HAP-1 (cell line): ENCODE results near the gene NEK11.

Experiments
- DNase-seq, 2 experiments: peaks; one replicate each; pipeline ENCODE4 v3.0.0-alpha.2; 2016 to 2020; ENCODE audit warnings: low spot score in 2 of 2
- H3K27me3 ChIP-seq: fragments of 250-450 bp; sonication (Bioruptor Pico); 2 replicates; pipeline ENCODE4 v1.5.1; 2020; ENCODE audit warnings: low read depth, mild to moderate bottlenecking, moderate library complexity
- H3K36me3 ChIP-seq: fragments of 250-450 bp; sonication (Bioruptor Pico); replicated peaks from 2 replicates; pipeline ENCODE4 v1.5.1; 2020; ENCODE audit warnings: mild to moderate bottlenecking
- H3K4me1 ChIP-seq: fragments of 250-450 bp; sonication (Bioruptor Pico); 2 replicates; pipeline ENCODE4 v1.5.1; 2020; ENCODE audit warnings: mild to moderate bottlenecking
- H3K4me3 ChIP-seq: fragments of 250-450 bp; sonication (Bioruptor Pico); 2 replicates; pipeline ENCODE4 v1.5.1; 2020; ENCODE audit warnings: mild to moderate bottlenecking, moderate library complexity
- H3K9me3 ChIP-seq: fragments of 250-450 bp; sonication (Bioruptor Pico); 2 replicates; pipeline ENCODE4 v1.5.1; 2020; ENCODE audit warnings: mild to moderate bottlenecking, moderate library complexity
- in situ Hi-C: fragments of 300-500 bp; cut with MboI; formaldehyde crosslinking; loops from 3 replicates; pipeline ENCODE4 v1.14.3; 2020; ENCODE audit warnings: low sequenced_read_pairs, inconsistent platforms, mixed read lengths

NEK11 gene

DNA sequence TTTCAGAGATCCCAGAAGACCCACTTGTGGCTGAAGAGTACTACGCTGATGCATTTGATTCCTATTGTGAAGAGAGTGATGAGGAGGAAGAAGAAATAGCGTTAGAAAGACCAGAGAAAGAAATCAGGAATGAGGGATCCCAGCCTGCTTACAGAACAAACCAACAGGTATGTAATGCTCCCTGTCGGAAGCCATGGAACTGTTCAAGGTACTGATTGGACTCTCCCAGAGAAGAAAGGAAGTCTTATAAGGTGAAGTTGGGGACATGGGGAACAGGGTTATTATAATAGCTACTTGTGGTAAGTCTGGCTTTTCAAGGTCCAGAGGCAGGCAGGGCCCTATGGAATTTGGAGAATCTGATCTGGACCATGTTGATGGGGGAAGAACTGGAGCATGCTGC, 201.8 kb downstream of the NEK11 start:
- no peaks in the 10 kb centered on the region for H3K4me1 ChIP-seq
- H3K9me3 ChIP-seq, result no peaks in the 10 kb centered on the region
- in situ Hi-C loops, result no loop called here
- H3K4me3 ChIP-seq, result no peak overlapping the region
- H3K36me3 ChIP-seq, result no peaks in the 10 kb centered on the region
- no peak for DNase-seq
- no peaks in the 10 kb centered on the region for H3K27me3 ChIP-seq

DNA sequence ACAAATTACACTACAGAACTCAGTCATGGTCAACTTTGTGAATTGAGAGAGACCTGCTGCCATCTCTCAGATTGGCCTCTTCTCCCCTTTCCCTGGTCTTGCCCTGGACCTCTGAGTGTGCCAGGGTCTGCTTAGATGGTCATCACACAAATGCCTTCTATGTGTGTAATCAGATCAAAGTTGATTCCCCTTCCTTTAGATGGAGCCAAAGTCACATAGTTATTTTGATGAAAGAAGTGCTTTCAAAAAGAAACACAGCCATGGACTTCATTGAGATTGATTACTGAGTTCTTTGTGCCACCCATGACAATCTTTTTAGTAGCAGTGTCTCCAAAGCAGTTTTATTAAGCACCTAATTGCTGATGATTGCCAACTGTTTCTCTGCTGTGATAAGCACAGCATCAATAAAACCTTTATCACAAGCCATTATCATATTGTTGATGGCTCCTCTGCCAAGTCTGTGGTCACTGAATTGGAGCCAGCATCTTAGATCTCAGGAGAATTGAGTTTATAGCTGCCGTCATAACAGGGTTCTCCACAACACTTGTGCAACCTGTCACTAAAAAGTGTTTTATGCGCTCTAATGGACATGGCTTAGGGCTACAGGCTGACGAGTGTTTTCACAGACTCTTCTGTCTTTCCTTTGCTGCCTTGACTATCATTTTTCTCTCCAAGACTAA, 205.2 kb downstream of the NEK11 start:
- no peak for DNase-seq
- Histone ChIP-seq H3K4me3 (no peak overlapping the region), H3K4me1 (no peaks in the 10 kb centered on the region), H3K27me3 (no peaks in the 10 kb centered on the region), H3K9me3 (no peaks in the 10 kb centered on the region), H3K36me3 (no peaks in the 10 kb centered on the region)
- in situ Hi-C loops, result no loop called here

DNA sequence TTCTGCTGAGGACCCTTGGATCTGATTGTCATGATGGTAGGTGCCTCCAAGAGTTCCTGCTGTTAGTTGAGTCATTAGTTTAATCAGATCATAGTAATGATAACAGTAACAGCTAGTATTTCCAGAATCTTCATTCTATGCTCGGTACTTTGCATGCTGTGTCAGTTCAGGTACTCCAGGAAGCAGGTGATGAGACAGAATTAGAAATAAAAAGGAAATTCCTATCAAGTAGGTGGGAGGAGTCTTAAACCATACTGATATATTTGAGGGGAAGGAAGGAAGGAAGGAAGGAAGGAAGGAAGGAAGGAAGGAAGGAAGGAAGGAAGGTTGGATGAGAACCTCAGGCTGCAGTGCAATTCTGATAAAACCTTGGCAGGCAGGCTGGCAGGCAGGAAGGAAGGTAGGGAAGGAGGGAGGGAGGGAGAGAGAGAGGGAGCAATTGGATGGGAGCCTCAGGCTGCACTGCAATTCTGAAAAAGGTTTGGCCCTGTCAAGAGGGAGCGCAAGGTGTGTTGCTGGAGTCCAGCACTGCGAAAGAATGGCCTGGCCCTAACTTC, 206.1 kb downstream of the NEK11 start:
- no peaks in the 10 kb centered on the region for H3K36me3 ChIP-seq
- in situ Hi-C loops, result no loop called here
- no peak overlapping the region for H3K4me3 ChIP-seq
- no peaks in the 10 kb centered on the region for H3K4me1 ChIP-seq
- H3K9me3 ChIP-seq, result no peaks in the 10 kb centered on the region
- H3K27me3 ChIP-seq, result no peaks in the 10 kb centered on the region
- DNase-seq, result no peak

DNA sequence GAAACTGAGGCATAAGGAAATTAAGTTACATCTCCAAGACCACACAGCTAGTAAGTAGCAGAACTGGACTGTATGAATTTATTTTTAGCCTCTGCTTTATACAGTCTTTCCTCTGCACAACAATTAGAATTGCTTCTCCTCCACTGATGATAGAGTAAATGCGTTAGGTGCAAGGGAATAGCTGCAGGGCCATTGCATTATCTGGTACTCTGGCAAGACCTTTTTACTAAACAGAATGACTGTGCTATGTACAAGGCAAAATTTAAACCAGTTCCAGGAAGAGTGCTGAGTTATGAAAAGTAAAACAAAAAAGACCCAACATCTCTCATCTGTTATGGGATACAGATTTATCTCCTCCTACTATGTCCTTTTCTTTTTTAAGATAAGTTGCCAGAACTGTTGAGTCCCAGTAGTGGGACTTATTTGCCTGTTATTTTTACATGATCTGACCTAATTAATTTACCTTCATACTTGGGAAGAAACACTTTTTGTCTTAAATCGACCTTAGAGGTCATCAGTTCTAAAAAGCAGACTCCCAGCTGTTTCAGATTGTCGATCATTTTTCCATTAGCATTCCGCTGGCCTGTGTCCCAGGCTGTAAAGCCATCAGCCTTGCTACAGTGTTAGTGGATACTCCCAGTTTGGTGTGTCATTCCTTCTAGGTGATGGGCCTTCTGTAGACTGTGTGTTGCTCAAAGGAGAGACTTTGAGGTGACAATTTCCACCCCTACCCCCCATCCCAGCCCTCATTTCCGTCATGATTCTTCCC, 207.4 kb downstream of the NEK11 start:
- in situ Hi-C loops, result no loop called here
- no peak for DNase-seq
- Histone ChIP-seq H3K36me3 (no peaks in the 10 kb centered on the region), H3K9me3 (no peaks in the 10 kb centered on the region), H3K4me1 (no peaks in the 10 kb centered on the region), H3K27me3 (no peaks in the 10 kb centered on the region), H3K4me3 (no peak overlapping the region)

DNA sequence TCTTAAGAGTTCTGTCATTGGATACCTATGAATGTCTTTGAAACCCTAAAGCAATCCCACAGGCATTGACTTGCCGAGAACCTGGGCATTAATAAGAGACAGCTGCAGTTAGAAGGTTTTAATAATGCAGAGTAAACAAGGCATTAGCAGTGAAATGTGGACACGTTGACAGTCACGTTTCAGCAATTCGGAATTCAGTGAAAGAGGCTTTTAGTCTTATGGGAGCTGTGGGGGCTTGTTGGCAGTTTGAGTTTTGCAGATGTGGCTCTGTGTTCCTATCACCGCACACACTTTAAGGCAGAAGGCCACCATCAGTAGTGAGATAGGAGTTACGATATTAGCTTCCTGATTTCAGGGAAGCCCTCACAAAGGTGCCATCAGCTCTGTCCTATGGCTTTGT, 209.7 kb downstream of the NEK11 start:
- no peak for DNase-seq
- in situ Hi-C loops, result no loop called here
- H3K9me3 ChIP-seq, result no peaks in the 10 kb centered on the region
- H3K36me3 ChIP-seq, result no peaks in the 10 kb centered on the region
- no peaks in the 10 kb centered on the region for H3K4me1 ChIP-seq
- no peaks in the 10 kb centered on the region for H3K27me3 ChIP-seq
- H3K4me3 ChIP-seq, result no peak overlapping the region

DNA sequence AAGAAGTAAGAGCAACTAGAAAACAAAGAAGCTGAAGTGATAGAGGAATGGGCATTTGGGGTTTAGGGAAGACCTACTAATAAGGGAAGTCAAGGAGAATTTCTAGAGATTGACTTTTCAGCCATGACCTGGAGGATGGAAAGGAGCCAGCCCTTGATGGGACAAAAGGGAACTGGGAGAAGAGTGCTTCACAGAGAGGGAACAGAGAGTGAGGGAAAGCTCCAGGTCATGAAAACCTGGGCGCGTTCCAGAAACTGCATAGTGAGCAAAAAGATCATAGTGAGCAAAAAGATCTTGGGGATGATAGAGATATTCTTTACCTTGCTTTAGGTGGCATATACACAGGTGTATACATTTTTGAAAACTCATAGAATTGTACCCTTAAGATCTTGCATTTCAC, 211.8 kb downstream of the NEK11 start:
- no peaks in the 10 kb centered on the region for H3K36me3 ChIP-seq
- no peak for DNase-seq
- no peaks in the 10 kb centered on the region for H3K27me3 ChIP-seq
- no peaks in the 10 kb centered on the region for H3K9me3 ChIP-seq
- H3K4me3 ChIP-seq, result no peak overlapping the region
- no peaks in the 10 kb centered on the region for H3K4me1 ChIP-seq
- in situ Hi-C loops, result no loop called here

DNA sequence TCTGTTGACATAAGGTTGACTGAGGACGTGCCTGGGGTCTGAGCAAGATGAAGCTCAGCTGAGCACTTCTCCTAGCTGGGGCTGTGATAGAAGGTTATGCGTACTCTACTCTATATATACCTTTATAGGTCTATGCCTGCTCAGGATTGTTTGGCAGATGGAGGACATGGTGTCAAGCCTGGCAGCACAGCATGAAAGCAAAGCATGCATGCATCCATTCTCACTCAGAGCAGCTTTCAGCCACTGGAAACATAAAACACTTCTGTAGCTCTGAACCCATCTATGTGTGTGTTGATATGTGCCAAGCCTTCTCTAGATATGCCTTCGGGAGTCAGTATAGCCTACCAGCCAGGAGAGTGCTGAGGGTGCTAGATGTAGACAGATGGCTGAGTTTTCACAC, 212.6 kb downstream of the NEK11 start:
- H3K36me3 ChIP-seq, result no peaks in the 10 kb centered on the region
- no peaks in the 10 kb centered on the region for H3K27me3 ChIP-seq
- no peak for DNase-seq
- H3K4me3 ChIP-seq, result no peak overlapping the region
- H3K9me3 ChIP-seq, result no peaks in the 10 kb centered on the region
- in situ Hi-C loops, result no loop called here
- no peaks in the 10 kb centered on the region for H3K4me1 ChIP-seq

DNA sequence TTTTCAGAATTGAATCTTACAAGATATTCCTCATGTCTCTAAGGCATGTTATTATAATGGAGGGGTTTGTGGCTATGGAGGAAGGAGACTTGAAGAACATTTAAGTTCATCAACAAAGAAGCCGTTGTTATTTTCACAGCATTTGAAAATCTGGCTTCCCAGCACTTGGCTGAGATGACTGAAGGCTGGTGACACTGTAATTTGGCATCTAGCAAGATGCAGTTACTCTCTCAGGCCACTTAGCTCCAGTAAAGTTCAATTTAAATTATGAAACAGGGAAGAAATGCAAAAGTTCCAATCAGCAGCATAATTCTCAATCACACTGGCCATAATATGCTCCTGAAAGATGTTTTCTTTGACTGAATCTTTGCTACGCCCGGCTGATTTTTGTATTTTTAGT, 215.5 kb downstream of the NEK11 start:
- Histone ChIP-seq H3K4me1 (no peaks in the 10 kb centered on the region), H3K9me3 (no peaks in the 10 kb centered on the region), H3K4me3 (no peak overlapping the region), H3K27me3 (no peaks in the 10 kb centered on the region), H3K36me3 (no peaks in the 10 kb centered on the region)
- no peak for DNase-seq
- in situ Hi-C loops, result no loop called here

DNA sequence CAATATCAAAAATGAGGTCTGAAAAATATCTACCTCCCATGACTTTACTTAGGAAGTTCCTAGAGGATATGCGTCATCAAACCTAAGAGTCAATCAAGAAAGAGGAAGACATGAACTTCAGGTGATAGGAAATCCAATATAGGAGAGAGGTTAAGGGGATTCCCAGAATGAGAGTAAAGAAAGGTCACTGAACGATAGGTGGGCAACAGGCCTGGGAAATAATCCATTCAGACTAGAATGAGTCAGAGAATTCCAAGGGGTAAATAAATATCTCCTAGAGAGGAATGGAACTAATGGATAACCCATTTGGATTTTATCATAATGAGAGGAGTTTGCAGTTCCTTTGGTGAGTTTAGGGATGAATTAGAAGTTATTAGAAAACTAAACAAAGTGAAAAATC, 223.8 kb downstream of the NEK11 start:
- DNase-seq, result no peak
- in situ Hi-C loops, result no loop called here

DNA sequence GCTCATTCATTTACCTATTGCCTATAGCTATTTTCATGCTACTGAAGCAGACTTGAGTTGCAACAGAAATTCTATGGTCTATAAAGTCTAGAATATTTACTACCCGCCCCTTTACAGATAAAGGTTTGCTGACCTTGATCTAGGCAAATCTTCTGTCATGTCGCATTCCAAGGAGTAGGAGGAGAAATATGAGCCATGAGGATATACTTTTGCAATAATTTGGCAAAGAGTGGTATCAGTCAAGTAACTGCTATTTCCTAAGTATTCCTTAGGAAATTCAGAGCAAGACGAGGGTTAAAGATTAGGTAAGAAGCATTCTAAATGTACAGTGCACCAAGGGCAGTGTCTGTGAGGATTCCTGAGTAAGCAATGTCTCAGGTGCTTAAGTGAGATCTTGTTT, 233.8 kb downstream of the NEK11 start:
- no peak overlapping the region for H3K4me3 ChIP-seq
- no peaks in the 10 kb centered on the region for H3K27me3 ChIP-seq
- H3K9me3 ChIP-seq, result no peaks in the 10 kb centered on the region
- H3K4me1 ChIP-seq, result no peaks in the 10 kb centered on the region
- no peak for DNase-seq
- no peaks in the 10 kb centered on the region for H3K36me3 ChIP-seq
- in situ Hi-C loops, result no loop called here

More for the DNA sequence above, 223.8 kb downstream of the NEK11 start:
- no peaks in the 10 kb centered on the region for H3K4me1 ChIP-seq
- H3K9me3 ChIP-seq, result no peaks in the 10 kb centered on the region
- H3K36me3 ChIP-seq, result no peaks in the 10 kb centered on the region
- no peaks in the 10 kb centered on the region for H3K27me3 ChIP-seq
- H3K4me3 ChIP-seq, result no peak overlapping the region

DNA sequence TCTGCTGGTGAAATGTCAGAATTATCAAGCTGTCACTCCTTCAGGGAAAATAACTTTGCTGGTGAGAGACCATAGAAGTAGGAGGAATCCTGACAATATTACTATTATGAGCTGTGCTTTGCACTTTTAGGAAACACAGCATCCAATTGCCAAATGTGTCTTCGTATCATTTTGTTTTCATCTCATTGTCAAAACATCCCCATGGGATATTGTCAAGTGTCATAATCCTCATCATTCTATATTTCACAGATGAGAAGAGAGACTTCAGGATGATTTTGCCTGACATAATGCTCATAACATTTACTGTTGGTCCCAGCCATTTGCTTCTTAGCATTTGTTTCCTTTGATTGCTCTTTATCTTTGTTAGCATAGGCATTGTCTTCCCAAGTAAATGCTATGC, 234.4 kb downstream of the NEK11 start:
- no peak overlapping the region for H3K4me3 ChIP-seq
- no peaks in the 10 kb centered on the region for H3K4me1 ChIP-seq
- H3K36me3 ChIP-seq, result no peaks in the 10 kb centered on the region
- no peaks in the 10 kb centered on the region for H3K9me3 ChIP-seq
- DNase-seq, result no peak
- H3K27me3 ChIP-seq, result no peaks in the 10 kb centered on the region
- in situ Hi-C loops, result no loop called here

DNA sequence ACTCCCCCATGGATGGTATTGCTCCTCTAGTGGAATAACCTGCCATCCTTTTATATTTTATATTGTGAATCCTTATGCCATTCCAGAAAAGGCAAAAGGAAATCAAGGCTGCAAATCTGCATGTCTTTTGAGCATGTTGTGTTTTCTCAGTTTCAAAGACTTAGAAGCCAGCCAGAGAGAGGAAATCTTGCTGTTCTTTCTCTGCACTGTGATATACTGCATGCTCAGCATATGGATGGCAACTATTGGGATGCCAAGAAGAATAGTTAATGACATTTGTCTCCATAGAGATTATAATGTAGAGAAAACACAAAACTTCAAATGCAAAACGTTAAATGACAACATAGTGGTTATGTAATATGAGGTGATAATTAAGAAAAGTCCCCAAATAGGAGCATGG, 248.9 kb downstream of the NEK11 start:
- Histone ChIP-seq H3K4me1 (no peaks in the 10 kb centered on the region), H3K27me3 (no peaks in the 10 kb centered on the region), H3K4me3 (no peak overlapping the region), H3K9me3 (no peaks in the 10 kb centered on the region), H3K36me3 (no peaks in the 10 kb centered on the region)
- DNase-seq, result no peak
- in situ Hi-C loops, result no loop called here

DNA sequence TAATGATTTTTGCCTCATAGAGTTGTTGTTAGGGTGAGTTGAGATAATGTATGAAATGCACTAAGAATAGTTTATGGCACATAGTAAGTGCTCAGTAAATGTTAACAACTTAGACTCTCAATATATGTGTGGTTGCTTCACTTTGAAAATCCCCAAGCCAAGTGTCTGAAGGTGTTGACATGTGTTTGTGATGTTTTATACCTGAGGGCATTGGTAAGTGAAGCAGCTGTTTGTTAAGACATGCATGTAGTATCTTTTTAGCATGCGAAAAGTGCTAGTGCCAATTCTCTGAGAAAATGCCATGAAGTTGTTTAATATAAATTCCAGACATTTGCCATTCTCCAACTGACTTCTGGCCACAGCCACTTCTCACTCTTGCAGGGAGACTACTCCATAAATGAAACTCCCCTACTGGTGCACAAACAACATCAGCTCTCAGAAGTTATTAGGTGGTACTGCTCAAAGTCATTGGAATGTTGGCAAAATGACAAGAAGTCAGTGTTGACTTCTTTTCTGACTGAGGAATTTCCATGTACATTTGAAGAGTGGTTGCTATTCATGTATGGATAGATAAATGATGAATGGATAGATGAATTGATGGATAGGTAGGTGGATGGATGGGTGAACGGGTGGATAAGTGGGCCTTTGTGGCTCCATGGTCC, 251.3 kb downstream of the NEK11 start:
- H3K36me3 ChIP-seq, result no peaks in the 10 kb centered on the region
- in situ Hi-C loops, result no loop called here
- H3K4me3 ChIP-seq, result no peak overlapping the region
- H3K4me1 ChIP-seq, result no peaks in the 10 kb centered on the region
- H3K27me3 ChIP-seq, result no peaks in the 10 kb centered on the region
- DNase-seq, result no peak
- H3K9me3 ChIP-seq, result no peaks in the 10 kb centered on the region

DNA sequence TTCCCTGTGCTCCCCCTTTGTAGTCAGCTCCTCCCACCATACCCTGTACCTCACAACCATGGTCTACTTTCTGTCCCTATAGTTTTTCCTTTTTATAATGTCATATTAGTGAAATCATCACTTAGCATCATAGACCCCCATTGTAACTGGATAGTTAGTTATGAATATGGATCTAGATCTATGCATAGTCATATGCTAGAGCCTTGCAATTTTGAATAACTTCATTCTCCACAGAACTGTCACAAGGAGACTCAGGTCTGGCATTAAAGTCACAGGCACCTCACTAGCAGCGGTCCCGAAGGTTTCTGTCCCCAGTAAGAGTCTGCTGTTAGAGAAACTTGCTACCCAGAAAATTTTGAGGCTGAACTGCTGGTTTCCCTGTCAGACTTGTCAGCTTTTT, 252.9 kb downstream of the NEK11 start:
- no peaks in the 10 kb centered on the region for H3K4me1 ChIP-seq
- no peaks in the 10 kb centered on the region for H3K27me3 ChIP-seq
- no peak for DNase-seq
- in situ Hi-C loops, result no loop called here
- no peaks in the 10 kb centered on the region for H3K9me3 ChIP-seq
- H3K4me3 ChIP-seq, result no peak overlapping the region
- H3K36me3 ChIP-seq, result no peaks in the 10 kb centered on the region
